Osteoblast (primary cell): ENCODE data around the gene C8G. TPM values are rescaled to one million over a fixed set of nuclear protein-coding genes. Genes with fewer than 3 reads are reported as not detected.

Experiments
- DNase-seq: peaks from one replicate; pipeline ENCODE4 v3.0.0; 2011; ENCODE audit warnings: low spot score, mixed read lengths; ENCODE audit not compliant: insufficient read length; ENCODE audit errors: missing footprints
- H2AFZ ChIP-seq: 2 replicates; pipeline ENCODE4 v1.6.0; 2011; ENCODE audit warnings: mild to moderate bottlenecking, low read length
- H3K27ac ChIP-seq: 2 replicates; pipeline ENCODE4 v1.5.1; 2011; ENCODE audit warnings: mild to moderate bottlenecking, low read depth, low read length, moderate library complexity
- H3K27me3 ChIP-seq: 2 replicates; pipeline ENCODE4 v1.6.0; 2012; ENCODE audit warnings: mild to moderate bottlenecking, control low read depth, inconsistent platforms, low read length, moderate library complexity; ENCODE audit not compliant: insufficient read depth
- H3K36me3 ChIP-seq: 2 replicates; pipeline ENCODE4 v1.5.1; 2011; ENCODE audit warnings: mild to moderate bottlenecking, low read length, control low read depth, moderate library complexity; ENCODE audit not compliant: insufficient read depth
- H3K4me1 ChIP-seq: 2 replicates; pipeline ENCODE4 v1.5.1; 2011; ENCODE audit warnings: mild to moderate bottlenecking, low read length, control low read depth, moderate library complexity; ENCODE audit not compliant: insufficient read depth
- H3K4me2 ChIP-seq: 2 replicates; pipeline ENCODE4 v1.6.0; 2011; ENCODE audit warnings: mild to moderate bottlenecking, low read length; ENCODE audit not compliant: insufficient read depth
- H3K4me3 ChIP-seq: fragments of 200-600 bp; sonication (generic); 3 replicates; pipeline ENCODE4 v1.5.1; 2012; ENCODE audit warnings: mild to moderate bottlenecking, low read length, inconsistent platforms; ENCODE audit not compliant: insufficient read depth
- H3K79me2 ChIP-seq: 2 replicates; pipeline ENCODE4 v1.6.0; 2012; ENCODE audit warnings: mild to moderate bottlenecking, low read length, control low read depth, inconsistent platforms; ENCODE audit not compliant: insufficient read depth
- H3K9me3 ChIP-seq: 2 replicates; pipeline ENCODE4 v1.5.1; 2011; ENCODE audit warnings: low read depth, low read length, control low read depth
- H4K20me1 ChIP-seq: 2 replicates; pipeline ENCODE4 v1.6.0; 2012; ENCODE audit warnings: mild to moderate bottlenecking, low read length, control low read depth; ENCODE audit not compliant: insufficient read depth
- CTCF ChIP-seq: IDR thresholded peaks from 2 replicates; pipeline ENCODE4 v1.5.1; 2011; ENCODE audit warnings: mild to moderate bottlenecking, low read depth, low read length, moderate library complexity; ENCODE audit errors: extremely low read depth
- total RNA-seq: library from RNA; depleted of rRNA; stranded (reverse); fragments of >200 nt; gene quantifications from 2 replicates; pipeline ENCODE4 v1.2.3, GENCODE V29; 2012

C8G gene
- total RNA-seq, 1 donor: not detected

DNA sequence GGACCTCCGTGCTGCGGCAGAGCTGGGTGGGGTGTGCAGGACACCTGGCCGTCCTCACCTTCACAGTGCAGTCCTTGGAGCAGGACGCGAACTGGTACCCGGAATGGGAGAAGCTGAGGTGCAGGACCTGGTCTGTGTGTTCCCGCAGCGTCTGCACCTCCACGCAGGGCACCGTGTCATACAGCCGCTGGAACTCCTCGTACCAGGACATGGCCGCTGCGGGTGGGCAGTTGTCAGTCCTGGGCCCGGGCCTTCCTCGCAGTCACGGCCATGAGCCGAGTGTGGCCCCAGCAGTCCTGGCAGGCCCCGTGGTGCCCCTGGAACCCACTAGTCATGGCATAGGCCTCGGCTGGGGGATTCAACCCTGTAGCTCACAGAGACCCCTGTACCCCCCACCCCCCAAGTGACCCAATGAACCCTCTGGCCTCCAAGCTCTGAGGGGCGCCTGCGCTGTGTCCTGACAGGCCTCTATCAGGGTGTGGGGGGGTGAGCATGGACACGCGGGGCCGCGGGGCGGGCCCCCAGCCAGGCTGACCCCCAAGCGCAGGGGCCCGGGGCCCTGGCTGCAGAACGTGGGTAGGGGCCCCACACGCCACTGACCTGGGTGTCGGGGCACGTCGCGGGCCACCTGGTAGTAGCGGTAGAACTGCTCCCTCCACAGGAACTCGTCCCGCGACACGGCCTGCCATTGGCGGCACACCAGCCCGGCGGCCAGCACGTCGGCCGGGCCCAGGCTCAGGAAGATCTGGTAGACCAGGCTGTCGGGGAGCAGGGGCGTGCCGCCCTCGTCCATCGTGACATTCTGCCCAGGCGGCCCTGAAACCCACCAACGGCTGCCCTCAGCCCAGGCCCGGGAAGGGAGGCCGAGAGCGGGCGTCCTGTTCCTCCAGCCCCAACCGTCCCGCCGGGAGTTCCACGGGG, 1.5 kb upstream of the C8G start:
- peak overlapping the region; percentile 65 for H3K27ac ChIP-seq
- H4K20me1 ChIP-seq: peaks cover 17% of the 10 kb centered on the region
- H2AFZ ChIP-seq: no peak overlapping the region
- peaks cover 39% of the 10 kb centered on the region for H3K79me2 ChIP-seq
- no peaks in the 10 kb centered on the region for H3K27me3 ChIP-seq
- H3K9me3 ChIP-seq: no peaks in the 10 kb centered on the region
- peak overlapping the region; percentile 88 for H3K4me3 ChIP-seq
- H3K4me2 ChIP-seq: peak overlapping the region; percentile 88
- H3K4me1 ChIP-seq: peaks cover 12% of the 10 kb centered on the region
- TF ChIP-seq CTCF: no peak
- peaks cover 42% of the 10 kb centered on the region for H3K36me3 ChIP-seq
- DNase-seq: peak; percentile 99

- H3K79me2 ChIP-seq: peaks cover 39% of the 10 kb centered on the region
- H3K4me3 ChIP-seq: peak overlapping the region; percentile 88
- H4K20me1 ChIP-seq: peaks cover 17% of the 10 kb centered on the region
- H3K4me2 ChIP-seq: peak overlapping the region; percentile 88
- H3K27ac ChIP-seq: peak overlapping the region; percentile 65
- peaks cover 12% of the 10 kb centered on the region for H3K4me1 ChIP-seq
- H3K36me3 ChIP-seq: peaks cover 38% of the 10 kb centered on the region
- TF ChIP-seq CTCF: no peak
- H3K9me3 ChIP-seq: no peaks in the 10 kb centered on the region
- H3K27me3 ChIP-seq: no peaks in the 10 kb centered on the region
- peak; percentile 99 for DNase-seq
- H2AFZ ChIP-seq: no peak overlapping the region
Observed at GRCh38 chr9:136944212-136944518, 878 bp upstream of the C8G start.

DNA sequence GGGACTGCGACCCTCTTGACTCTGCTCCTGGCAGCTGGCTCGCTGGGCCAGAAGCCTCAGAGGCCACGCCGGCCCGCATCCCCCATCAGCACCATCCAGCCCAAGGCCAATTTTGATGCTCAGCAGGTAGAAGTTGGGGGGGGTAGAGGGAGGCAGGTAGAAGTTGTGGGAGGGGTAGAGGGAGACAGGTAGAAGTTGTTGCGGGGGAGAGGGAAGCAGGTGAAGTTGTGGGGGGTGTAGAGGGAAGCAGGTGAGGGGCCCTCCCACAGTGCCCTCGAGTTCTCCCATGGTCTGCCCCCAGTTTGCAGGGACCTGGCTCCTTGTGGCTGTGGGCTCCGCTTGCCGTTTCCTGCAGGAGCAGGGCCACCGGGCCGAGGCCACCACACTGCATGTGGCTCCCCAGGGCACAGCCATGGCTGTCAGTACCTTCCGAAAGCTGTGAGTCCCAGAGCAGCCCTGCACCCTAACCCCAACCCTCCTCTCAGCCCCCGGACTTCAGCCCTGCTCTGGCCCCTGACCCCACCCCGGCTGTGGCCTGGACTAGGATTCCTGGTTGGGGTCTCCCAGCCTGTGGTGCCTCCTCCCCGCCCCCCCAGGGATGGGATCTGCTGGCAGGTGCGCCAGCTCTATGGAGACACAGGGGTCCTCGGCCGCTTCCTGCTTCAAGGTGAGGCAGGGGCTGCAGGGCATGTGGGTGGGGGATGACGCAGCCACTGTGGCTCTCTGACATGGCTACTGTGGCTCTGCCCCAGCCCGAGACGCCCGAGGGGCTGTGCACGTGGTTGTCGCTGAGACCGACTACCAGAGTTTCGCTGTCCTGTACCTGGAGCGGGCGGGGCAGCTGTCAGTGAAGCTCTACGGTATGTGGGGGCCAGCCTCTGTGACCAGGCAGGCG, 537 bp downstream of the C8G start:
- H3K4me3 ChIP-seq: no peak overlapping the region
- peaks cover 24% of the 10 kb centered on the region for H3K36me3 ChIP-seq
- peak; percentile 66 for DNase-seq
- no peak overlapping the region for H3K4me2 ChIP-seq
- H3K4me1 ChIP-seq: peaks cover 16% of the 10 kb centered on the region
- H3K9me3 ChIP-seq: no peaks in the 10 kb centered on the region
- H3K79me2 ChIP-seq: peaks cover 34% of the 10 kb centered on the region
- no peaks in the 10 kb centered on the region for H3K27me3 ChIP-seq
- H4K20me1 ChIP-seq: peaks cover 9% of the 10 kb centered on the region
- no peak overlapping the region for H3K27ac ChIP-seq
- H2AFZ ChIP-seq: no peak overlapping the region
- no peak for TF ChIP-seq CTCF
